Upper lobe of left lung (tissue), 4 donors: ENCODE data around the gene NDUFV2.

ENCODE experiments used
- CTCF ChIP-seq, 6 experiments: fragments of 450-650 bp in 4 of 6; fragments of 200-600 bp in 2 of 6; sonication (generic) in 2 of 6; IDR thresholded peaks; one replicate each; pipeline ENCODE4 v1.5.1; 2016 to 2019; ENCODE audit warnings: antibody characterized with exemption in 6 of 6
- EP300 ChIP-seq, 4 donors: sonication (generic); formaldehyde crosslinking; IDR thresholded peaks; one replicate each; pipeline ENCODE4 v1.5.1; 2017; ENCODE audit warnings: antibody characterized with exemption in 4 of 4, control low read depth in 2 of 4
- POLR2A ChIP-seq, 4 donors: fragments of 450-650 bp; IDR thresholded peaks; one replicate each; pipeline ENCODE4 v1.5.1; 2016 to 2017; ENCODE audit warnings: antibody characterized with exemption in 4 of 4, mild to moderate bottlenecking in 2 of 4
- POLR2AphosphoS5 ChIP-seq, 2 donors: sonication (generic); formaldehyde crosslinking; IDR thresholded peaks; one replicate each; pipeline ENCODE4 v1.5.1; 2017; ENCODE audit warnings: antibody characterized with exemption in 2 of 2

- no peak for TF ChIP-seq CTCF (IDR thresholded peaks at IDR 0.05)
- no peak for TF ChIP-seq POLR2AphosphoS5 (IDR thresholded peaks at IDR 0.05)
- no peak for TF ChIP-seq POLR2A (IDR thresholded peaks at IDR 0.05)
- TF ChIP-seq EP300 (IDR thresholded peaks at IDR 0.05): no peak
Measured at GRCh38 chr18:9055626-9056025, 46.9 kb upstream of the NDUFV2 start.
